H7 (cell line): ENCODE results near the gene ADGRB3. TPM values are rescaled to one million over a fixed set of nuclear protein-coding genes. Genes with fewer than 3 reads are reported as not detected.

Source experiments
- DNase-seq: peaks from one replicate; pipeline ENCODE4 v3.0.0; 2012
- H3K27me3 ChIP-seq: 2 replicates; pipeline ENCODE4 v1.6.0; 2011; ENCODE audit warnings: mild to moderate bottlenecking, low read length; ENCODE audit not compliant: control insufficient read depth, insufficient read depth
- H3K36me3 ChIP-seq: replicated peaks from 2 replicates; pipeline ENCODE4 v1.5.1; 2011; ENCODE audit warnings: low read length; ENCODE audit not compliant: control insufficient read depth, insufficient read depth
- H3K4me3 ChIP-seq: 2 replicates; pipeline ENCODE4 v1.5.1; 2011; ENCODE audit warnings: low read depth, mild to moderate bottlenecking, control low read depth, low read length, moderate library complexity; ENCODE audit not compliant: insufficient read depth
- total RNA-seq: library from RNA; depleted of rRNA; stranded (reverse); fragments of >200 nt; shearing (Covaris generic); gene quantifications from 2 replicates; pipeline ENCODE4 v1.2.3, GENCODE V29; 2014

ADGRB3 gene
- total RNA-seq, 1 experiment from 2014 or later = 0.21 TPM

DNA sequence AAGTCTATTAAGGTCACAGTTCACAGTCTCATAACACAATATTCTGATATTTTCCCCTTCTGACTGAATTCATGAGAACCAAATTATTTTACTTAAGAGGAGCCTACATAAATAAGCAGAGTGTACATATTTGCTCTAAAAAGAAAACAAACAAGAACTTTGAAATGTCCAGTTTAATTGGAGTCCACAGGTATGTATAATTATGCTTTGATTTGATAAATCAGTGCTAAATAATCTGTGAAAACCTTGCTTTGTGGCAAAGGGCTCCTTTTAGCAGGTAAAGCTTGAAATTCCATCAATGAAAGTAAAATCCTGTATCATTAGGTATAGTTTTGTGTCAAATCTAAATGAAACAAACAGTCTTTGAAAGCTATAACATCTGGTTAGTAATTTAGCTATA, 69.4 kb downstream of the ADGRB3 start:
- no peak for DNase-seq

DNA sequence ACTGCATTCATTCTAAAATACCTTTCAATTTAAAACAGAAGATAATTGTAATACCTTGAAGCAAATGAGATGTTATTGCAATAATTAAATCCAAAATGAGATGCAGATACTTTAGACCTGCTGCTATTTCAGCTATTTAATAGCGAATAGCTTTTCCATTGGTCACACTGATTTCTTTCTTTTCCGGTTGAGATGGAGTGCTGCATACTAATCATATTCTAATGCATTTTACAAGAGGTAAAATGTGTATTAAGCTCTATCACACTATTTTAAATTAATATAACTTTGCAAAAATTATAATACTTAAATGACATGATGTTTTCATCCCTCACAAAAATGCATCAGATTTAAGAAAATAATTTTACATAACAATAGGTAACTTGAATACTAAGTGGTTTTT, 74.0 kb downstream of the ADGRB3 start:
- DNase-seq = no peak
- Histone ChIP-seq H3K27me3 (no peaks in the 10 kb centered on the region), H3K36me3 (no peaks in the 10 kb centered on the region), H3K4me3 (no peak overlapping the region)

More for the DNA sequence above, 69.4 kb downstream of the ADGRB3 start:
- Histone ChIP-seq H3K4me3 (no peak overlapping the region), H3K27me3 (no peaks in the 10 kb centered on the region), H3K36me3 (no peaks in the 10 kb centered on the region)

DNA sequence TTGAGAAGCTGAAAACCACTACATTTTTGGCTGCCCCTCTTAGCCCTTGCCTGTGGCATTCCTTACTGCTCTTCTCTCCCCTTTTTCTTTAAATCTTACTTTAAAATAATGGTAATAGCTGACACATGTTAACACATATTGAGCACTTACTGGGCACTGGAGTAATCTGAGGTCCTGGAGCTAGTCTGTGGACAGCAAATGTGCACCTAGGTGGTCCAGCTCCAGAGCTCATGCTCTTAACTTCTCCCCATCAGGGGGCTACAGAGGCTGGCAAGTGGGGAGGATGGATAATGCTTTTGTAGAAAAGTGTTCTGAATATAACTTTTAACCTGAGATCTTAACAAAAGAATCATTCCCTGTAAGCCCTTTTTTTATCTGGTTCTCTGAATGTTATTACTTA, 74.8 kb downstream of the ADGRB3 start:
- Histone ChIP-seq H3K36me3 (no peaks in the 10 kb centered on the region), H3K4me3 (no peak overlapping the region), H3K27me3 (no peaks in the 10 kb centered on the region)
- DNase-seq = no peak

DNA sequence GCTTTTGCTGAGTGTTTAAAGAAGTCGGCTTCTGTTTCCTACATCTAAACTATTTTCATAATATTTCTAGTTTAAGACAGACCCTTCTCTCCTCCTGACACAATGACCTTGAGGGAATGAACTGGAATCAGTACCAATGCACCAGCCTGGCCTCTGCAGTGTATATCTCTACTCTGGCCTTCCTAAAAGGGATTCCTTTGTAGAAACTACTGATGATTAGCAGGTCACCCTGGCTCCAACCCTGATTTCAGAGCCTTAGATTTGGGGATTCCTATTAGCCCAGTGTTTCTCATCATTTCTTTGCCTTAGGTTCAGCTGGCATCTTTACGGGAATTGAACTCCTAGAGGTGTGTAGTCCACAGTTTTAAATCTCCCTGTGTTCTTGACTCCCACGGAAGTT, 75.4 kb downstream of the ADGRB3 start:
- no peaks in the 10 kb centered on the region for H3K36me3 ChIP-seq
- H3K27me3 ChIP-seq = no peaks in the 10 kb centered on the region
- H3K4me3 ChIP-seq = no peak overlapping the region
- DNase-seq = no peak

DNA sequence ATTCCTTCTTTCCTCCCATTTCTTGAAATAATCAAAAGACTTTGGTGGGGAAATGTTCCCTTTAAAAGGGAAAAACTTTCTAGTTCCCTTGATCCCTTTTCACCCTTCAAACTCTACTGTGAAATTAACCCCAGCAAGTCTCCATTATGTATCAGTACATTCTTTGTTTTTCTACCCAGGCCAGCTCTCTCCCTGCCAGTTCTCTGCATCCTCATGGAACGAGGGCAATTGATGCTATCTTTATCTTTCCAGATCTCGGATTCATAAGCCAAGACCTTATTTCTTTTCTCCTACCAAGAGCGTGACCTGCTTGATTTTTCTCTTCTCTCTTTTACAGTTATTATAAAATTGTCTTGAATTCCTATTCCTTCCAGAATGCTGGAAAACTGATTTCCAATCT, 75.8 kb downstream of the ADGRB3 start:
- H3K4me3 ChIP-seq = no peak overlapping the region
- no peaks in the 10 kb centered on the region for H3K27me3 ChIP-seq
- no peak for DNase-seq
- no peaks in the 10 kb centered on the region for H3K36me3 ChIP-seq

DNA sequence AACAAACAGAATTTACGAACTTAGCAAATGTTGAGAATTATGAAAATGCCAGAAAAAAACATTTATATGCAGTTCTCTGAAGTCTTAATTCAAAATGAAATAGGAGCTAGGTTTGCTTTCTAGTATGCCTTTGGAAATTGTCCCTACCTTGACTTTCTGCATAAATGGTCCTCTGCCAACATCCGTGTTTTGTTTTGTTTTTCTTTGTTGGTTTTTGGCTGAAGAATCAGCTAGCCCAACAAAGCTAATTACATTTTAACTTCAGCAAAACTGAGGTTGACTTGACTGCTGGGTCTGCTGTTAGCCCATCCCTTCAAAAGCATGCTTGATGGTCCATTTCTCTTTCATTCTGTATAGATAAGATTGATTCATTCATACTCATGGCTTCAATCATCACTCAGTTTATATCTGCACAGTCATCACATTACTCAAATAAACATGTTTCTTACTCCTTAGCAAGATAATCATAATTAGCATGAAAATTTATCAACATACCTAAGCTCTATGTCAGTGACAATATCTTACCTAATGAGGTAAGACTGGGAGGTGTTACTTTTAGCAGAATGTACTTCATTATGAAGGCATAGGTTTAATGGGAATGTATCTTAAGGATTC, 76.4 kb downstream of the ADGRB3 start:
- H3K4me3 ChIP-seq = no peak overlapping the region
- H3K27me3 ChIP-seq = no peaks in the 10 kb centered on the region
- H3K36me3 ChIP-seq = no peaks in the 10 kb centered on the region
- no peak for DNase-seq

DNA sequence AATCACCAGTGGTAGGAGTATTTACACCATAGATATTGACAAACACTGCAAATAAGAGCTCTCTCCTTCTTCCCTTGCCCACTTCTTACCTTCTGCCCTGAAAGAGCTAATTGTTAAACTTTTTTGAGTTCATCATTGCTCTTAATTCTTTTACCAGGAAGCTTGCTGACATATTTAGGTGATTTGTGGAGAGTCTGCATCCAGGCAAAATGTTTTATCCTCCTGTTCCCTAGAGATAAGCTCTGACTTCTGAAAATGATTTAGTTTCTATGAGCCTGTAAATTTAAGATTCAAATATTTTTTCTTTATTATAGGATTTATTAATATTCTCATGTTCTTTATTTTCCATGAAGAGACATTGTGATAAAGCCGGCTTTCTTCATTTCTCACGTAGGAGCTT, 81.5 kb downstream of the ADGRB3 start:
- Histone ChIP-seq H3K36me3 (no peaks in the 10 kb centered on the region), H3K4me3 (no peak overlapping the region), H3K27me3 (no peaks in the 10 kb centered on the region)
- no peak for DNase-seq

DNA sequence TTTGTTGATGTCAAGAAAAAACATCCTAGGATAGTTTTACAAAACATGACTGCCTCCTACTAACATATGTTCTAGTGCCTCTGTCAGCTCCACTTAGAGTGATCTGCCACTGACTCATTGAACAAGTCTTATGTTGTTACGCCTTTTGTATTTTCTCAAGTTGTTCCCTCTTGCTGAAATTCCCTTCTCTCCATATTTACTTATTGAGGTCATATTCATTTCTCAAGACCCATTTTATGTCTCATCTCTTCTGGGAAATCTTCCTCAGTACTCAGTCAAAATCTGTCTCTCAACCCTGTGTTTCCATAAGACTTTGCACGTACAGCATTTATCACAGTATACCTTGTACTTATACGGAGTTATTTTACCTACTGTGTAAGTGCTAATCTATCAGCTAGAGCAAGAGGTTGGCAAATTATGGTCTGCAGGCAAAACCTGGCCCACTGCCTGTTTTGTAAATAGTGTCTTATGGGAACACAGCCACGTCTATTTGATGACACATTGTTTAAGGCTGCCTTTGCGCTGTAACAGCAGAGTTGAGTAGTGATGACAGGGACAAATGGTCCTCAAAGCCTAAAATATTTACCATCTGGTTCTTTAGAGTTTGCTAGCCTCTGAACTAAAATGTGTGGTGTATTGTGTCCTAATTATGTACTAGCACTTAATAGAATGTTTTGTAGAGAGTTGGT, 83.4 kb downstream of the ADGRB3 start:
- H3K27me3 ChIP-seq = no peaks in the 10 kb centered on the region
- no peaks in the 10 kb centered on the region for H3K36me3 ChIP-seq
- no peak for DNase-seq
- no peak overlapping the region for H3K4me3 ChIP-seq

DNA sequence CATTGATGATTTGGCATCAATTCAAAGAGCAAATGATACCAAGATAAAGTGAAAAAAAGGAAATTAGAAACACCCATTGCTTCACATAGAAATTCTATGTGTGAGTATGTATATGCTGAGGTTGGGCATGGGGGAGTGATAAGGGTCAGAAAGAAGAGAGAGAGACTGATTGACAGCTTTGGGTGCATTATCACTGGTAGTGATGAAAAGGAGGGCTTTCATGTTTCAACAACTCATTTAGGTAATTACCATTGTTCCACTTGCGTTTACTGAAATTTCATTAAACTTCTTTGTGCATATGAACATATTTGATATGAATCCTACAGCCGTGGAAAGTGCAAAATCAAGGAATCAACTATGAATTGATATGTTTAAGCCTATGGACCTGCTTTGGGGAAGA, 84.7 kb downstream of the ADGRB3 start:
- no peak for DNase-seq
- Histone ChIP-seq H3K27me3 (no peaks in the 10 kb centered on the region), H3K4me3 (no peak overlapping the region), H3K36me3 (no peaks in the 10 kb centered on the region)

DNA sequence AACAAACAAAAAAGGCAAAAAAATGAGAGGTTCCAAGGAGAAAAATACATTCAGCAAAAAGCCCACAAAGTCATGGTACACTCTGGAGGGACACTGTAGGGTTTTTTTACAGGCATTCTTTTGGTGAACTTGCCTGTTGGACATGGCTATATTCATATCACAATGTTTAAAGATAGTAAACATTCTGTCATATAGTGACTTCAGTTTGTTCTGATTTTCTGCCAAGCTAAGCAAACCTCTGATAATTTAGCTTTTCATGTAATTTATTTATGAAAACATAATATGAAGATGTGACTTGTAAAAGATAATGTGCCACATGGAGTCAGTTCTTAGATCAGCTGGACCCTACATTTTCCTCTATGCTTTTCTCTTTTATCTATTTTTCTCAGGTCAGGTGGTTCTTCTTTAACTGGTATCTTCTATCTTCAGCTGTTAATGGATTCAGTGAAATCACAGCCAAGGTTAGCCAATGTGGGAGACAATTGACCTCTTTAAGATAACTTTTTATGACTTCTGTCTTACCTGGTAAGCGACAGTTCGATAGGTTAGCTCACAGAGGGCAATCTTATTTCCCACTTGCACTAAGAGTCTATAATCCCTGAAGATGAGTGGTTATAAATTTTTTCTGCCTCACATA, 87.9 kb downstream of the ADGRB3 start:
- Histone ChIP-seq H3K27me3 (no peaks in the 10 kb centered on the region), H3K36me3 (no peaks in the 10 kb centered on the region), H3K4me3 (no peak overlapping the region)
- DNase-seq = no peak

DNA sequence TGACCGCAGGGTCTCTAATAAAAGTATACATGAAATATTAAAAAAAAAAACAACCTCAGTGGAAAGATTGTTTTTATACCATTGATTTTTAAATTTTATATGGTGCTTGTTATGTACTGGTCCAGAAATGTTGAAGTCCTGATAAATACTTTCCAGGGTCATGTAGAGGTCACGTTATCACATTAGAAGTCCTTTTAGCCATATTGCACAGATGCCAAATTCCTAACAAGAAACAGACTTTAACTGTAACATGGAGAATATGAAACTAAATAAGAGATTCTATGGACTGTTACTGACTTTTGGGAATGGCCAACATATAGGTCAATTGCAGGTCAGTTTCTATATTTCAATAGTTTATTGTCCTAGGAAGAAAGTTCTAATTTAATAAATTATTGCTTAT, 89.0 kb downstream of the ADGRB3 start:
- H3K27me3 ChIP-seq = no peaks in the 10 kb centered on the region
- no peaks in the 10 kb centered on the region for H3K36me3 ChIP-seq
- DNase-seq = no peak
- H3K4me3 ChIP-seq = no peak overlapping the region

DNA sequence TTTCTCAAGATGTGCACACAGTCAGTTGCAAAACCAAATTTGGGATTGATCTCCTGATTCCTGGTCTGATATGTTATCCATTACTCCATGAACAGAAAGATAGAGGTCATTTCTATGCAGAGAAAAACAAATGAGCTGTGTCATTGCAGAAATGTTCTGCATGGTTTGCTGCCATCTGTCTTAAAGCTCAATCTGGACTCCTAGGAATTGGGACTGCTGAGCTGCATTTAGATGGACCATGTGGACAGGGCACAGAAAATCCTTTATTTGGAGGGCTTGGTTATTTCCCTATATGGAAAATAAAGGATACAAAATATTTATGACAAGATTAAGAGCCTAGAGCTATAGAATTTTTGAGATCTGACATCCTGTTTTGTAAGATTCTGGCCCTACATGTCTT, 91.3 kb downstream of the ADGRB3 start:
- Histone ChIP-seq H3K36me3 (no peaks in the 10 kb centered on the region), H3K4me3 (no peak overlapping the region), H3K27me3 (no peaks in the 10 kb centered on the region)
- no peak for DNase-seq

DNA sequence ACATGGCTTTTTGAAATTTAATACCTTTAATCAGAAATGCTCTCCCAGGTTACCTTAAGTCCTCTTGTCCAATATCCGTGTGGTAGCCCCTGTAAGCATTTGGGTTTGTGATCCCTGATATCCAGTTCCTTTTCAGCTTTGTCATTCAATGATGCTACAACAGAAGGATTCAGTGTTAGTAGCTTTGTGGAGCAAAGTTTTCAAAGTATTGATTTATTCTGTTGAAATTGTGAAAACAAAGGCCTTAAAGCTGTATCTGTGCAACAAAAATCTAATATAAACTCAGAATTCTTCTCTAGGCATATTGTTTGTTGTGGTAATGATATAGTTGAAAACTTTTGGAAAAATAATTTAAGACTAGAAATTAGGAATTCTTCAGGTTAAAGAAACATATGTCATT, 91.9 kb downstream of the ADGRB3 start:
- no peaks in the 10 kb centered on the region for H3K36me3 ChIP-seq
- H3K27me3 ChIP-seq = no peaks in the 10 kb centered on the region

DNA sequence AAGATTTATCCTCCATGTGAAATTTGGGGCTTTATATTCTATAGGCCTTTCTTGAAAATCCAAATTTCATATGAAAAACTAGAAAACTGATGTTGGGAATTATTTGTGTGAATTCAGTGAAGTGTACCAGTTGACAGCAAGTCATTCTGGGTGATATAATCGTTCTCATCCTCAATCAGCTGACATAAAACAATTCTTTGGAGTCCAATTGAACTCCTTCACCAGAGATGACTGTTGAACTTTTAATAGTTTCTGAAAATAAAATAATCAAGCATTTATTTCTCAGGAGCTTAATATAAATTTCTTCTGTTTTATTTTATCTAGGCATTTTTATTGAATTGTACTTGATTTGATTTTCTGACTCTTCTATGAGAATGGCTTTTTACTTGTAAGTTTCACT, 92.6 kb downstream of the ADGRB3 start:
- Histone ChIP-seq H3K4me3 (no peak overlapping the region), H3K27me3 (no peaks in the 10 kb centered on the region), H3K36me3 (no peaks in the 10 kb centered on the region)
- DNase-seq = no peak

More for the DNA sequence above, 91.9 kb downstream of the ADGRB3 start:
- H3K4me3 ChIP-seq = no peak overlapping the region
- DNase-seq = no peak

DNA sequence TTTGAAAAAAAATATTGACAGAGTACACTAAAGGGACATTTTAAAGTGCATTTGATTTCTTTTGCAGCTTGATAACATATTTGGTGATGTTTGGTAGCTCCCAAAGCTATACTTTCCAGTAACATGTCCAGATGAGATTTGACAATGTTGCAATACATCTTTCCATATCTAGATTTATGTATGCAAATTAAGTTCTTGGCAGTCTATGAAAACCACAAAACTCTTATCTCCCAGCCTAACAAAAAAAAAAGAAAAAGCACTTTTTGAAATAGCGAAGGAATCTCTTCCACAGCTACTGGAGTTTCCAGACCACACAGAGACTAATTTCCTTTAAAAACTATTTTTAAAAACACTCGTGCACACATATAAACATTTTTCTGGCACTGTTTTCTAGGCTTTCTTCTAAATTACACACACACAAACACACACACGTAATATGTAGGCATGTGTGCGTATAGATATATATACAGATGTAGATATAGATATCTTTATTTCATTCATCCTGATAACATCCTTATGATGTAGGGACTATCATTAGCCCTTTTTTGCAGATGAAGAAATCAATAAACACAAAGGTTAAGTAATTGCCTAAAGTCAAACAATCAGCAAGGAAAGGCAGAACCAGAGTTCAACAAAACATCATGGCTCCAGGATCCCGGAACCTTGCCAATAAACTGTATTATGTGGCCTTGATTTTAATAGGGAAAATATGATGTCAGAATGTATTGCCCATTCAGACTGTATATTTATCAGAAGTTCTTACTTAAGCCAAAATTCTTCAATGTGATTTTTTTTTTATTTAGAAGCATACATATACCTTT, 93.3 kb downstream of the ADGRB3 start:
- no peak for DNase-seq
- Histone ChIP-seq H3K36me3 (no peaks in the 10 kb centered on the region), H3K4me3 (no peak overlapping the region), H3K27me3 (no peaks in the 10 kb centered on the region)
